HepG2 (cell line): ENCODE measurements around the gene MYO18A. TPM values are rescaled to one million over a fixed set of nuclear protein-coding genes. Genes with fewer than 3 reads are reported as not detected.

Experiments
- ATF4 ChIP-seq, 2 experiments: fragments of 450-650 bp in 1 of 2; sonication (generic) in 1 of 2; formaldehyde crosslinking; IDR thresholded peaks; 2 replicates each; pipeline versions ENCODE4 v1.5.0 to v1.8.0; 2020 to 2022; ENCODE audit warnings: mild to moderate bottlenecking in 1 of 2, missing genetic modification reagents in 1 of 2
- ATM ChIP-seq: fragments of 450-650 bp; IDR thresholded peaks from 2 replicates; pipeline ENCODE4 v1.7.1; 2017; ENCODE audit warnings: mild to moderate bottlenecking, borderline replicate concordance
- BRF2 ChIP-seq: sonication (generic); formaldehyde crosslinking; IDR thresholded peaks from 2 replicates; pipeline ENCODE4 v1.8.1; 2022; ENCODE audit warnings: mild to moderate bottlenecking, missing genetic modification reagents
- DMAP1 ChIP-seq: IDR thresholded peaks from 2 replicates; pipeline ENCODE4 v1.6.1; 2016
- FOSL2 ChIP-seq: sonication (generic); formaldehyde crosslinking; IDR thresholded peaks from 2 replicates; pipeline ENCODE4 v1.4.0; 2020; ENCODE audit warnings: missing genetic modification reagents
- HMGXB3 ChIP-seq: sonication (generic); formaldehyde crosslinking; IDR thresholded peaks from 2 replicates; pipeline ENCODE4 v1.4.0; 2020; ENCODE audit warnings: missing genetic modification reagents, borderline replicate concordance
- MIXL1 ChIP-seq: IDR thresholded peaks from 2 replicates; pipeline ENCODE4 v1.6.1; 2016
- NCOA2 ChIP-seq: sonication (generic); formaldehyde crosslinking; IDR thresholded peaks from 2 replicates; pipeline ENCODE4 v1.8.0; 2022; ENCODE audit warnings: inconsistent platforms
- NCOR1 ChIP-seq: fragments of 200-600 bp; sonication (generic); IDR thresholded peaks from 2 replicates; pipeline ENCODE4 v1.7.0; 2017; ENCODE audit warnings: antibody characterized with exemption, low read length, borderline replicate concordance
- ONECUT2 ChIP-seq: sonication (generic); formaldehyde crosslinking; IDR thresholded peaks from 2 replicates; pipeline ENCODE4 v1.4.0; 2020; ENCODE audit warnings: missing genetic modification reagents
- PHF21A ChIP-seq: sonication (generic); formaldehyde crosslinking; IDR thresholded peaks from 2 replicates; pipeline ENCODE4 v1.5.0; 2020; ENCODE audit warnings: mild to moderate bottlenecking, missing genetic modification reagents
- SAP130 ChIP-seq: IDR thresholded peaks from 2 replicates; pipeline ENCODE4 v1.6.1; 2016; ENCODE audit warnings: low read depth
- THAP7 ChIP-seq: sonication (generic); formaldehyde crosslinking; IDR thresholded peaks from 2 replicates; pipeline ENCODE4 v1.8.1; 2023; ENCODE audit warnings: mild to moderate bottlenecking, missing genetic modification reagents
- ZMYM2 ChIP-seq: sonication (generic); formaldehyde crosslinking; IDR thresholded peaks from 2 replicates; pipeline ENCODE4 v1.8.0; 2022; ENCODE audit warnings: mild to moderate bottlenecking, missing genetic modification reagents
- ZNF609 ChIP-seq: sonication (generic); formaldehyde crosslinking; IDR thresholded peaks from 2 replicates; pipeline ENCODE4 v1.4.0; 2020; ENCODE audit warnings: mild to moderate bottlenecking, missing genetic modification reagents, borderline replicate concordance
- ZNF790 ChIP-seq: sonication (generic); formaldehyde crosslinking; IDR thresholded peaks from 2 replicates; pipeline ENCODE4 v1.8.0; 2022; ENCODE audit warnings: missing genetic modification reagents, mild to moderate bottlenecking, borderline replicate concordance
- ZSCAN12 ChIP-seq: sonication (generic); formaldehyde crosslinking; IDR thresholded peaks from 2 replicates; pipeline ENCODE4 v1.9.0; 2021; ENCODE audit warnings: mild to moderate bottlenecking, missing genetic modification reagents
- polyA plus RNA-seq, 8 experiments: library from polyadenylated mRNA; depleted of rRNA in 3 of 8; stranded (reverse) in 7 of 8; unstranded in 1 of 8; fragments of >200 nt; fragmentation: Illumina TruSeq in 4 of 8; extraction: Trizol in 4 of 8; gene quantifications; 2 replicates each; pipeline versions ENCODE4 v1.2.1 to v1.2.3, GENCODE V29; 2011 to 2016; ENCODE audit warnings: low read depth in 4 of 8, missing spikeins in 1 of 8, mixed read lengths in 1 of 8; ENCODE audit not compliant: insufficient read depth in 1 of 8
- total RNA-seq, 5 experiments: library from RNA; depleted of rRNA; stranded (reverse); fragments of >200 nt; fragmentation: Illumina TruSeq; extraction: Trizol; gene quantifications; 2 replicates each; pipeline ENCODE4 v1.2.3, GENCODE V29; 2016; ENCODE audit warnings: low read depth in 1 of 5

Gene MYO18A
- total and polyA plus RNA-seq, 2 of the 13 experiments (the other 11 are each of a cell fraction or from before 2014, with no cell fraction given), result 16.8 to 24.8 TPM

GRCh38 chr17:29045734-29046472 lies 134.3 kb downstream of the MYO18A start (continued):
- peak; percentile 74 for TF ChIP-seq SAP130 (CRISPR knock-in tag)
- TF ChIP-seq ZNF790, result no peak
- peak; percentile 27; the same call in 1 of the 2 replicates for TF ChIP-seq ZNF609 (CRISPR knock-in tag)
- TF ChIP-seq ATF4 (CRISPR knock-in tag; IDR thresholded peaks at IDR 0.05), result peak in 1 of 2 experiments; percentile 79; a peak in 1 of 4 replicates
- TF ChIP-seq HMGXB3, result 0 out of 2 replicates have a peak, but pooled peaks have one; percentile 52
- peak; percentile 70; the same call in 1 of the 2 replicates for TF ChIP-seq FOSL2 (CRISPR knock-in tag)
- TF ChIP-seq NCOR1, result peak; percentile 83; the same call in 1 of the 2 replicates
- no peak for TF ChIP-seq BRF2 (CRISPR knock-in tag)
- no peak for TF ChIP-seq ZSCAN12 (CRISPR knock-in tag)
- peak; percentile 79 for TF ChIP-seq ONECUT2 (CRISPR knock-in tag)
- TF ChIP-seq NCOA2, result peak; percentile 45
- no peak for TF ChIP-seq ZMYM2 (CRISPR knock-in tag)
- TF ChIP-seq DMAP1 (CRISPR knock-in tag), result 0 out of 2 replicates have a peak, but pooled peaks have one; percentile 29
- TF ChIP-seq PHF21A (CRISPR knock-in tag), result peak; percentile 49; the same call in 1 of the 2 replicates
- no peak for TF ChIP-seq THAP7 (CRISPR knock-in tag)
- no peak for TF ChIP-seq ATM
- peak; percentile 88 for TF ChIP-seq MIXL1
